HG03095 (cell line): ENCODE data around the gene ZNF750.

Source experiments
- ATAC-seq: cut with Tn5 transposase; IDR thresholded peaks from one replicate; pipeline ENCODE4 v1.9.1; 2021; ENCODE audit warnings: moderate library complexity; ENCODE audit not compliant: unreplicated experiment

Gene ZNF750

DNA sequence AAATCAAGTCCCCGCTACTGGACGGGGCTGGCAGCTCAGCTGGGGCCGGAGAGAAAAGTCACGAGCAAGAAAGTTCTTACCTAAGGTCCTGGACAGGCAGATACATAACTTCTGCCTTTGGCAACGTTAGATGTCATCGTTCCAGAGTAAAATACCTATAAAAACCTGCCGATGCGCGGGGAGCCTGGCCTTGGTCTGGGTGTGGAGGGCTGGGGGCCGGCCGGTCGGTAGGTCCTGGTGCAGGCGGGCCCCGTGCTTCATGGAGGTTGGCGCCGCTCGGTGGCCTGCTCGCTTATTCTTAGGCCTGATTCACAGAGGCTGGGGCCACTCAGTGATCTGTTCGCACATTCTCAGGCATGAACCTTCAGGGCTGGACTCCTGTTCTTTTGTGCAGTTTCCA, 33.7 kb upstream of the ZNF750 start:
- no peak for ATAC-seq

DNA sequence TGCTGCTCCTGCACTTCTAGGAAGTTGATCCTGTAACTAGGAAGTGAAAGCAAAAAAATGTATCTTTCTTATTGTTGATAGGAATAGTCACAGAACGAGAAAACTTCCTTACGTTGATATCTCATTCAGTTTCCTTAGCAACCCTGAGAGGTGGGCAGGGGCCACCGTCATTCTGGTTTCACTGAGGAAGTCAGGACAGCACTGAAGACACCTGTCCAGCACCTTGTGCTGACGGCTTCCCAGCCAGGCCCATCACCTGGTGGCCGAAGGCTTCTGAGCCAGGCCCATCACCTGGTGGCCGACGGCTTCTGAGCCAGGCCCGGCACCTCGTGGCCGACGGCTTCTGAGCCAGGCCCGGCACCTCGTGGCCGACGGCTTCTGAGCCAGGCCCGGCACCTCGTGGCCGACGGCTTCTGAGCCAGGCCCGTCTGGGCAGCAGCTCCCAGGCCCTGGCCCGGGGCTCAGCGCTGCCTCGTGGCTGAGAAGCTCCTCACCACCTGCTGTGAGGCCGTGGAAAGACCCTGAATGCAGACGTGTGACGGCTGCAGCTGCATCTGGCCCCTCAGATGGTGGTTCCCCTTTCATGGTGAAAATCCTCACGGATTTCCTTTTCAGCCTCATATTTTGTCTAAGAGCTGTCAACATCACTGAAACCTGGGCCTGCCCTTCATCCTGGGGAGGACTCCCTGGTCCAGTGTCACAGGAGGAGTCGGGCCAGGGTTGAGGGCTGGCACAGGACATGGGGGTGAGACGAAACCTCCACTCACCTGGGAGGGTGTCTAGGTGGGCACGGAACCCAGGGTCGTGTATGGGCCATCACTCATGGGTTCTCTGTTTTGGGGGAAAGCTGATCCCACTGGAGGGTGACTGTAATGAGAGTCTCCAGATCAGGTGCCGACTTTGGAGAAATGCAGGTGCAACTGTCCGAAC, 33.0 kb upstream of the ZNF750 start:
- ATAC-seq = no peak

DNA sequence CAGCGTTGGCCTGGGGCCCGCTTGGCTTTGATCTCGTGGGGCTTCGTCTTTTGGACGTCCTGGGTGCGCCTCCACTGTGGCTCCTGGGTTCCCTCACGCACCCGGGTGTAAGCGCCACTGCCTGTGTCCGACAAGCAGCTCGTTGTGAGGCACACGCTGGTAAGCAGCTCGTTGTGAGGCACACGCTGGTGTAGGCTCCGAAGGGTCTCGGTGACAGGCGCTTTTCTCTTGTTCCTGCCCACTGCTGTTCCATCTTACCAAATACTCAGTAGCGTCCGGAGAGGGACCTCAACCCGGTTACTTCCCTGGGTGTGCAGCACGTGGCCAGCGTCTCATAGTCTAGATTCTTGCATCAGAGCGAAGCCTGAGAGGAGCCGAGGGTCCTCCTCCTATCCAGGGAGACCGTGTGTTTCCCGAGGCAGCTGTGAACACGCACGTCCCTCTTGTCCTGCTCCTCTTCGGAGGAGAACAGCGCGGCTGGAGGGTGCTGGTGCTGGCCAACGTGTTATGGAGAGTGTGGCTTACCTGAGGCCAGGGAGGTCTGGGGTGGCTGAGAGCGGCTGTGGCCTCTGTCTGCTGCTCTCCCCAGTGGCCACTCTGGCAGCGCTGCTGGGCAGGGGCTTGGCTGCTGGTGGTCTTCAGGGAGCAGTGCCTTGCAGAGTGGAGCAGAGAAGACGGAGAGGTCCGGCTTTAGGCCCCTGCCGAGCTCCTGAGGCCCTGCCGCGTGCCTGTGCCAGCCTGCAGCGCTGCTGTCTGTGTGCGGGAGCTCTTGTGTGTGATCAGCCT, 32.1 kb upstream of the ZNF750 start:
- ATAC-seq = no peak

DNA sequence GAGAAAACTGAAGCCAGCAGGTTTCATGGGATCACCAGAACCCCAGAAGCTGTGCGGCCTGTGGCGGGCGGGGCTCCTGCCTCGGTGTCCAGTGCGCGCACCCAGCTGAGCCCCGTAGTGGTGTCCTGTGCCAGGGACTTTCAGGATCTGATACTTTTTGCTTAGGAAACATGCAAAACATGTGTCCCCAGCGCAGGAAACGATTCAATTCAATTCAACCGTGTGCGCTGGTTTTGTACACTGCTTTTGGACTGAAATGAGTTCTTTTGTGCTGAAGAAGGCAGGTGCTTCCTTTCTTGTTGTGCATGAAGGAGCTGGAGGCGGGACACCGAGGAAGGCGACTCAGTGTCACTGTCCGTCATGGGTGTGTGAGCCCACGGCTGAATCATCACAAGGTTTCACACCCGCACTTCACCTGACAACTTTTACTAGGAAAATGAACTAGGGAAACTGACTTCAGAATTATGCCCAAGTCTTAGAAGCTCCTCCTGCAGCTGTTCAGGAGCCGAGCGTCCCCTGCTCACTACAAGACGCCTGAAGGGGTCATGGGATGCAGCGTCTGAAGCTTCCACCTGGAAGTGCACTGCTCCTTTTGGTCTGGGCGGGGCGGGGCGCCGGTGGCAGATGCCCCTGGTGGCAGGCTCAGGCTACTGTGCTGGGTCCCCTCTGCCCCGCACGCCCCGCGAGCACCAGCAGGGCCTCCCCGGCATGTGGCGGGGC, 31.4 kb upstream of the ZNF750 start:
- peak; percentile 68 for ATAC-seq

DNA sequence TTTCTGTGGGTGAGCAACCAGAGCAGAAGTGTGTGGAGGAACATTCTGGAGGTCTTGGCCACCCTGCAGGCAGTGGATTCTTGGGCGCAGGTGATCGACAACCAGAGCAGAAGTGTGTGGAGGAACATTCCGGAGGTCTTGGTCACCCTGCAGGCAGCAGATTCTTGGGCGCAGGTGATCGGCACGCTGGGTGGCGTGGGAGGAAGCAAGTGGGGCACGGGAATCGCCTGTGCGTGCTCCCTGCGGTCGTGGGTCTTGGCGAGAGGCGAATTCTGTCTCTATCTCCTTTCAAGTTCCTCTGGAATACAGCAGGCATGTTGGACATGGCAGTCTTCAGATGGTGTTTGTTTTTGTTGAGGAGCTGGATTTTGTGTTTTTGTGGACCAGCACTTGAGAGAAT, 30.7 kb upstream of the ZNF750 start:
- no peak for ATAC-seq

DNA sequence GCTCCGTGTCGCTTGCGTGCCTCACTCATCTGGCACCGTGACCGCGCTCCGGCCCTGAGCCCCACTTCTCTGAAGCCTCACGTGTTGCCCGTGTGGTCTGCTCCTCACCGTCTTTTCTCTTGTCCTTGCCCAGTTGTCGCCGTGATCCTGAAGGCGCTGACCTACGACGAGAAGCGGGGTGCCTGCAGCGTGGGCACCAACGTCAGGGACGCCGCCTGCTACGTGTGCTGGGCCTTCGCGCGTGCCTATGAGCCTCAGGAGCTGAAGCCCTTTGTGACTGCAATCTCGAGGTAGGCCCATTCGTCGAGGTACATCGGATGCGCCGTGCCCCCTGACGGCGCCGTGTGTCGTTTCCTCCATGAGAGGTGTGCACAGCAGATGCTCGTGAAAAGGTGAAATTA, 30.3 kb upstream of the ZNF750 start:
- ATAC-seq = no peak

DNA sequence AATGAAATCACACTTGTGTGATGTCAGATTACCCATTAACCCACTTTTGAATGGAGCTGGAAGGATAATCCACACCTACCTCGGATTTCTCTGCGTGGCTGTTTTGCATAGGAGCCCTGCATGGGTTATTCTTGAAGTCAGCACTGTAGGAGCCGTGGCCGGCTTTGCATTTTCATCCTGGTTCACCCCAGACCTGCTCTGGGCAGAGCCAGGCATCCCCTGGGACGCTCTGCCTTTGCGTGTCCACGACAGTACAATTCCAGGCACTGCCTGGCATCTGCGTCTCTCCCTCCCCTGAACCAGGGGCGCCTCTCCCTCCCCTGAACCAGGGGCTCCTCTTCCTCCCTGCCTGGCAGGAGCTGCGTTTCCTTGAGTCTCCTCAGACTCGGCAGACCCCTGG, 29.7 kb upstream of the ZNF750 start:
- no peak for ATAC-seq

DNA sequence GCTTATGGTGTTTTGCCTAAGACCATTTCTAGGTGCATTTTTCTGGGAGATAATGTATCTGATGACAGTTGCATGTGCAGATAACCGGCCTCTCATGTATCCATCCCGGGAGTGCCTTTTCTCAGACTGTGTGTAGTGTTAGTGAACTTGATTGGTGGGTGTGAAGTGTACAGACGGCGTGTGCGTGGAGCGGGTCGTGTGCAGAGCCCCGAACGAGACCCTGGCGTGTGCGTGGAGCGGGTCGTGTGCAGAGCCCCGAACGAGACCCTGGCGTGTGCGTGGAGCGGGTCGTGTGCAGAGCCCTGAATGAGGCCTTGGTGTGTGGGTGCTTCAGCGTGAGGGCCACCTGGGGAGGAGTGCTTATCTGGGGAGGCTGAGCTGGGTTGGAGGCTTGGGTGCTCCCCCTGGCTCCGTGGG, 28.9 kb upstream of the ZNF750 start:
- ATAC-seq = no peak

DNA sequence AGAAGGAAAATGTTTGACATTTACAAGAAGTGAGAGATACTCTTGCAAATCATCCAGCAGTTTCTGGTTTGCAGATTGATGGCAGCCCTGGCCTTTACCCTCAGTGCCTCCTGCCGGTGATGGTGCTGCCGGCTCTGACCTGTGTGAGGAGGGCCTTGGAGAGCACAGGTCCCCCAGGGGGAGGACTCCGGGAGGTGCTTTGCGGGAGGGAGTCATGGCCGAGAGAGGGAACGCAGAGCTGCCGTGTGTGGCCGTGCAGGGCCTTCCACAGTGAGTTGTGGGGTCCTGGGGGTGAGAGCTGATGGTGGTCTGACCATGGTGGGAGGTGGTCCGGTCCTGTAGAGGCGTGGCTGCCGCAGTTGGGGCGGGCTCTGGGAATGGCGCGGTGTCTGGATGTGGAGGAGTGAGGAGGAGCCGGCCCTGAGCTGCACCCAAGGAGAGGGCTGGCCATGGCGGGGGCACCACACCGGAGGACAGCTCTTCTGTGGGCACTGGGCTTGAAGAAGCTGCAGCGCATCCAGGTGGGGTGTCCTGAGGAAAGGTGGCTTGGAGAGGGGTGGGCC, 28.0 kb upstream of the ZNF750 start:
- ATAC-seq = no peak

DNA sequence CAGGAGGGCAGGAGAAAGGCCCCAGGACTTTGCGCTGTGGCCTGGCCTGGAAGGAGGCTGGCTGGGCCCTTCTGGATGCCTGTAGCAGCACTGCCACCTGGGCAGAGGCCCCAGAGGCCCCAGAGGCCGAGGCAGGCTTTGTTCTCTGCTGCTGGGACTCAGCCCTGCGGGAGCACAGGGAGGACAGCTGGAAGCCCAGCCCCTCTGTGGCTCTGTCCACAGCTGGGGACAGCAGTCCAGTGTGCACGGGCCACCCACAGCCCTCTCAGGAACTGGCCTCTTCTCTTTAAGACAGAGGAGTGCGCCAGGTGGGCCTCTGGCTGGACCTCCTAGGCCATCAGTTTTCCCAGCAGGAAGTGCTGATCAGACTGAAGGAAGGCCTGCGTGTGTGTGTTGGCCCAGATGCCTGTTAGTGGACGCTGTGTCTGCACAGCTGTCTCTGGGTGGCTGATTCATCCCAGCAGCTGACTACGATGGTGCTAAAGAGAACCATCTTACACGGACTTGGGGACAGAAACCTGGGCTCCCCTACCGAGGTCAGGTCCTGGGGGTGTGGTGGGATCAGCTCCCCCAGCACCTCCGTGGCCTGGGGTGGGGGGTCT, 26.9 kb upstream of the ZNF750 start:
- ATAC-seq = no peak

DNA sequence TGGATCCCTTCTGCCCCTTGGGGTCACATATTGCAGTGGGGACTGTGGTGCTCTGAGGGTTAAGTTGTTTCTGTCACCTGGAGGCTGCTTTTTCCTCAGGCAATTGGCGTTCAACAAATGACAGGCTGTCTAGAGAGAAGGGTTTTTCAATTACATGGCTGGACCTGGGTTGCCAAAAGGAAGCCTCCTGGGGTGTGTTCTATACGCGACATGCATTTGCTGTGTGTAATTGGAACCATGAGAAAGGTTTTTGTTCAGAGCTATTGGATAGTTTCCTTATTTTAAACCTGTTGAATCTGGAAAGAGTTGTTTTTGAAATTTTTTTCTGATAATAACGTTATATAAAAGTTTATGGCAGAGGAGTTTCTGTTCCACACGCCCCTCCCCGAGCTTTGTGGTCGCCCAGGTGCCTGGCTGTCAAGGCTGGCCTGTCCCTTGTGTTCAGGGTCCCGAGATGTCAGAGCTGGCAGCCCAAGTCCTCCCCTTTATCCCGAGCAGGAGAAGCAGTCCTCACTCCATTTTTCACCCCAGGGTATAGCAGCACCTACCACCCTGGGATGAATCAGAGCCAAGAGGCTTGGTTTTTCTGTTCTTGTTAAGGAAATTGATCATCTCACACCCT, 26.1 kb upstream of the ZNF750 start:
- ATAC-seq = no peak

DNA sequence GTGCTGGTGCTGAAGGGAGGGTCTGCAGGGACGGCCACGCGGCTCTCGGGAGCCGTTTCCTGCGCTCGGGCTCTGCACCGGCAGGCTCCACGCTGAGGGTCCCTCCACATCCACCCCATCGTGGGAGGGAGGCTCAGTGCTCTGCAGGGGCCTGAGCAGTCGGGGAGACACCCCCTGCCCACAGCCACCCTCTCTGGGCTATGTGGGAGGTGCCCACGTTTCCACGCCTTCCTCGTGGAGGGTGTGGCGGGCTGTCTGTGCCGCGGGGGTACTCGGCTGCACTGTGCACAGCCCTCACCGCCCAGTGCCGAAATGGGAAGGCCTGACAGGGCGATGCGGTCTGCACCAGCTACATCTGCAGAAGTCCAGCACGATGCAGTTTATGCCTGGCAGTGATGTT, 25.5 kb upstream of the ZNF750 start:
- ATAC-seq = no peak

DNA sequence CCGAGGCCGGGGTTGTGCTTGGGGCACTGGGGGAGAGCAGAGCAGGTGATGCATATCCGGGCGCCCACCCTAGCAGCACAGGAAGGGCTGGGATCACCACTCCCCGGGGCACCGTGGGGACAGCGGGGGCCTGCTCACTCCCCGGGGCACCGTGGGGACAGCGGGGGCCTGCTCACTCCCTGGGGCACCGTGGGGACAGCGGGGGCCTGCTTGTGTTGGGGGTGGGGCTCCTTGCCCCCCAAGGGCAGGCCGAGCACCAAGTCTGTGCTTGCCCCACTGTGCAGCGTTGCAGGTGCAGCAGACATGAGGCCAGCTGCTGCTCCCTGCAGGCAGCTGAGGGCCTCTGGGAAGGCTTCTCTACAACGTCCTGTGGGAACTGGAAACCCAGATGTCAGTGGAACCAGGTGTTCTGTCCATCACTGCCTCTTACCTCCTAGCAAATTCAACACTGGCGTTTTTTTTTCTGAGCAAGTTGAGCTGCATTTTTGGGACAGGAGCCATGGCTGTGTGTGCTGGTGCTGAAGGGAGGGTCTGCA, 25.0 kb upstream of the ZNF750 start:
- no peak for ATAC-seq

DNA sequence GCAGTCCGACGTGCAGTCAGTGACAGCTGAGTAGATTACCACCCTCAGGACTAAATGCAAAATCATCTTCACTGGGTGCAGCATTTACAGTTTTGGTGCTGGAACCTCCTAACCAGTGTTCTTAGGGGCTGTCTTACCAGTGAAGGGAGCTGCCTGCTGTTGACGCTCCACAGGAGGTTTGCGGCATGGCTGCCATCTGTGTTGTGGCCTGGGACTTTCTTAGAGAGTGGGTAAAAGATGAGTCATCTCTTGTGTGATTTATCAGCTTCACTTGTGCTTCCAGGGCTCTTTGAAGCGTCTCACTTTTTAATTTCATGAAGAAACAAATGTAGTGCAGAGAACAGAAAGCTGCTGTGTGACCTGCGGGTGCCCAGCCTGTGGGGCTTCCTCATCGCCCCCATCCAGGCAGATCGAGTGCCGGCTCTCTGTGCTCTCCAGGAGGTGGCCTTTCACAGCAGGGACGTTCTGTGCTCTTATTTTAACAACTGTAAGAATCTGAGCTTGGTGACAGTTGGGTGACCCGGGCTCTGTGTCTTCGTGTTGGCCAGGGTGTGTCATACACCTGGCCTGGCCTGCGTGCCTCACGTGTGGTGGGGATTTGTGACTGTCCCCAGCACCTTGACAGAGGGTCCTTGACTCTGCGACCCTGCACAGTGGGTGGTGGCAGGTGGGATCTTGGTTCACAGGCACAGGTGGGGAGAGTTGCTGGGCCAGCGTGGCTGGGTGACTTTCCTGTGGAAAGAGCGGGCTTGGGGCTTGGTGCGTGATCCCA, 24.3 kb upstream of the ZNF750 start:
- peak; percentile 78 for ATAC-seq

DNA sequence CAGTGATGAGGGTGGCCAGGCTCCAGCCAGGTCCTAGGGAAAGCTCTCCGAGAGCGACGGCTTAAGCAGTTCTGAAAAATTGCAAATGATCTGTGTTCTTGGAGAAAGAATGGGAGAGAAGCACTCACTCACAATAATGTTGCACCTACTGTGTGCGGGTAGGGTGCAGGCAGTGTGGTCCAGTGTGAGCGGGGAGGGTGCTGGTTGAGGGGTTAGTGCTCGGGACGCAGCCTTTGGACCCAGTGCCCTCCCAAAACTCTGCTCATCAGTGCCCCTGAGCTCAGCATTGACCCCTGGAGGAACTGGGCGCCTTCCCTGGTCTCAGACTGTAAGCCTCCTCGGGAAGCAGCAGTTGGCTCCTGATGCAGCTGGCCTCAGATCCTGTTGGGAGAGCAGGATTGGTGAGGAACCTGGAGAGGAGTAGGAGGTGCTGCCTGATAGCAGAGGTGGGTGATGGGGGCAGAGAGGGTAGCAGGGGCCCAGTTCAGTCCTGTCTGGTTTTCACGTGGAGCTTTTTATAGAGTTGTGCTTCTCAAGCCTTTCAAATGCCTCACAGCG, 23.6 kb upstream of the ZNF750 start:
- ATAC-seq = no peak

DNA sequence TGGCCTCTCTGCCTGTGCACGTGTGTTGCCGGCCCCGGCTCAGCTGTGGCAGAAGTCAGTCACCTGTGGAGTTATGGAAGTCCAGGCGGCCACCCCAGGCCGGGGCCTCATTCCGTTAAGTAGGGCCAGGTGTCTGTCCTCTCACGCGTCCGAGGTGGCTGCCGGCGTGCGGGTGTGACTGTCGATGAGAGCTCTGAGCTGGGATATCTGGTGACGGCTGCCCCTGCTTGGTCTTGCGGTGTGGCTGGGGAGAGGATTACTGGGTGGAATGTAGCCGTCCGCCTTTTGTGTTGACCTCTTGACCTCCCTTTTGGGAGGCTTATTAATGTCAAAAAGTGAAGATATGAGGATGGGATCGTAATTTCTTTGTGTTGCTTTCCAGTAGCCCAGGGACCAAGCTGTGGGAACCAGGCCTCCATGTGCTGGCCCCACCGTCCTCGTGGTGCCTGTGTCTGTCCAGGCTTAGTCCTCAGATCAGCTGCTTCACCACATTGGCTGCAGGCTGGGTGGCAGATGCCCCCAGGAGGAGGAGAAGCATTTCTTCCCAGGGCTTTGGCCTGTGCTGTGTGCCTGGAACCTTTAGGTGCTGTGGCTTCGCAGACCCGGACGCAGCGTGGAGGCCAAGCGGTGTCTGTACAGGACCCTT, 23.0 kb upstream of the ZNF750 start:
- ATAC-seq = no peak

DNA sequence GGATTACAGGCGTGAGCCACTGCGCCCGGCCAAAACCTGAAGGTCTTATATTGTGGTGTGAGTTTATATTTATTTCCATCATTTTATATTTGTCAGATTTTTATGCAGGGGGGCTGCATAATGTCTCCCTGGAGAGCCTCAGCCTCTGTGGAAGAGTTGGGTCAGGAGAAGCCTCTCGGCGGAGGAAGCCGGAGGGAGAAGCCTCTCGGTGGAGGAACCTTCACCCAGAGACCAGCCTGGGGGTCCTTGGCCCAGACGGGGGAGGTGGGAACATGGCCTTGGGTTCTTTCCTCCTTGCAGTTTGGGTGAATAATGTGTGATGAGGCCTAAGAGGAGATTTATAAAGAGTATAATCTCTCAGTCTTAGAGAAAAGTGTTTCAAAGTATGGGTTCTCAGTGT, 22.4 kb upstream of the ZNF750 start:
- no peak for ATAC-seq

DNA sequence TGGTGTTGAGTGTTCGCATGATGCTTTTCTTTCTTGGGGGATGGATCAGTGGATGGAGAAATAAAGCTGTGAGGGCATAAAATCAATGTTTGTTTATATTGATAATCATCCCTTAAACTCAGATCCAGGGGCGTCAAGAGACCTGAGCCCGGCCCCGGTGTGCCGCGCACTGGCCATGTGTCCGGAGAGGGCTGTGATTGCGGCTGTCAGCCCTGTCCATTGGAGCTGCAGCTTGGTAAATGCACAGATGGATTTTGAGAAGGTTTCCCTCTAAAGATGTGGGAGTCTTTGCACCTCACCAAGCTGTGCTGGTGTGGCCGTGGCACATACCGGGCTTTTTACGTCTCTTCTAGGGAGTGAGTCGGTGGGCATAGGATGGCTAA, 21.6 kb upstream of the ZNF750 start:
- ATAC-seq = no peak
